HG02678 (cell line): ENCODE measurements around the gene LIFR.

Experiments used
- ATAC-seq: cut with Tn5 transposase; IDR thresholded peaks from one replicate; pipeline ENCODE4 v1.9.1; 2021; ENCODE audit warnings: mild to moderate bottlenecking, moderate library complexity; ENCODE audit not compliant: unreplicated experiment

Gene LIFR

DNA sequence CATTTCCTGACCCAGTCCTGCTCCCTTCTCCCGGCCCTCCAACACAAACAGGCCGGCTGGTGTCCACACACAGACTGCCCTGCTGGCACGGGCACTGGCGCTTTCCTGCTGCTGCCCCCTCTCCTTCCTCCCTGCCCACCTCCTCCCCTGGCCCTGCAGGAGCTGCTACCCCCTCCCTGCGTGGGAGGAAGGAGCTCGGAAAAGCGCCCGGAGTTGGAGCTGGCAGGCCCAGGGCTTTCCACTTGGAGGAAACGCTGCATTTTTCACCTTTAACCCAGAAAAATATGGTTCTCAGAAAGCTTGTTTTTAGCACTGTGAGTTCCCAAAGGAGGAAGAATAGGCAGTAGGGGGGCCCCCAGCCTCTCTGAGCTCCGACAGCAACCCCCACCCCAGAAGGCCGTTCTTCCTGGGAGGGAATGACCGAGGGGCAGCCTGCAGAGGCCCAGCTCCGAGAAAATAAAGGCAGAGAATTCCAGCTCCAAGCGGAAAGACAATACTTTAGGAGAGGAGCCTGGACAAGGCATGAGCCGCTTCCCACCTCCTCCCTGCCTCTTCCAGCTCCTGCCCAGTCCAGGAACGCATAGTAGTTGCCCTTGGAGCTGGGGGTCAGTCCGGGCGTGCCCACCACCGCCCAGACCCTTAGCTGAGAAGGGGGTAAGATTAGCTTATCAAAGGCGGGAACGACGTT is 88.9 kb downstream of the LIFR start:
- ATAC-seq, result no peak

DNA sequence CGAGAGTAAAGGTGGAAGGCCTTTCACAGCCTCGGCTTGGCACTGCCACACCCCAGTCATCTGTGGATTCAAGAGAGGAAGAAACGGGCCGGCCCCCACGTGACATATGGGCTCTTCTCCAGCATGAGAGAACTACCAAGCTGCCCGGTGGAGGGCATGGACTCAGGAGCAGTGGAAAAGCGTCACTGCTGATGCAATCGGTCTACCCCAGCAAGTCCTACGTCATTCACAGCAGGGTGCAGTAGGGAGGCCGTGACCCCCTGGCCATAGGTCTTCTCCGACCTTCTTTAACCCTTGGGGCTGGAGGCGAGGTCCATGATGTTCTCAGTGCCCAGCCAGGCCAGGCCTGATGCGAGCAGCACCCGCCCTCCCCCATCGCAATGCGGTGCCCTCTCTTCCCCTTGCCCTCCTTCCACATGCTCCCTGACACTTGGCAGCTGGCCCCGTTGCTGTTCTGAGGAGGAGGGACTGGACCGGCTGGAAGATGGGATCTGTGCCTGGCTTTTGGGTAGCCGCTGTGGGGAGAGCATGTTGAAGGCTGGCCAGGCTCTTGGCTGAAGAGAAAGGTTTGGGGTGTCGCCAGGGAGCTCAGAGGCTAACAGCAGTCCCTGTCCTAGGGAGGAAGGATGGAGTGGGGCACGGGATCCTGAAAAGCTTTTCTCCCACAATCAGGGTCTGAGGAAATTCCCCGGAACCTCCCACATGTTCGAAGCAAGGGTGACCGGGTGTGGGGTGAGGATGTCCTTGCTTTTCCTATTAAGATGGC is 89.8 kb downstream of the LIFR start:
- ATAC-seq, result no peak

DNA sequence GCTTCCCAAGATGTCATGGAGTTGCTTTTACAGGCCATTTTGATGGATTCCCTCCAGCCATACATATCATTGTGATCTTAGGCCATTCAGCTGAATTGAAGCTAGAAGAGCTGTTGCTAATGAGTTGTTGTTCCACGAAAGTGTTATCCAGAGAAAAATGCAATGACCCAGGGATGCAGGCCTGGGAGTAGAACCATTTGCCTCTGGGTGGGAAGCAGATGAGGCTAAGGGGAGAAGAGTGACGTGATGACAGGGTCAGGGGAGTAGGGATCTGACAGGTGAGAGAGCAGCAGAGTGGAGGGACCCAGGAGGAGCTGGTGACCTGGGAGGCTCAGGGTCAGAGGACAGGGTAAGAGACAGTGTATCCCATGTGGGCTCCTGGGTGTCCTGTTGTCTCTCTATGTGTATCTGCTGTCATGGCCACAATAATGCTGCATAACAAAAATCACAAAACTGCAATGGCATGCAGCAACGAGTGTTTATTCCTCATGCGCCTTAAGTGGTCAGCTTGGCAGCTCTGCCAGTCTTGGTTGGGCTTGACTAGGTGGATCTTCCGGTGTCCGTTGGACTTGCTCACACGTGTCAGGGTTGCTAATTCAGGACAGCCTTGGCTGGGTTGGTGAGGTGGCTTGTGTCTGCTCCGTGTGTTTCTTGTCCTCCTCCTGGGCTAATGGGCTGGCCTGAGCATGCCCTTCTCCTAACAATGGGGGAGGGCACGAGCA is 90.6 kb downstream of the LIFR start:
- no peak for ATAC-seq

DNA sequence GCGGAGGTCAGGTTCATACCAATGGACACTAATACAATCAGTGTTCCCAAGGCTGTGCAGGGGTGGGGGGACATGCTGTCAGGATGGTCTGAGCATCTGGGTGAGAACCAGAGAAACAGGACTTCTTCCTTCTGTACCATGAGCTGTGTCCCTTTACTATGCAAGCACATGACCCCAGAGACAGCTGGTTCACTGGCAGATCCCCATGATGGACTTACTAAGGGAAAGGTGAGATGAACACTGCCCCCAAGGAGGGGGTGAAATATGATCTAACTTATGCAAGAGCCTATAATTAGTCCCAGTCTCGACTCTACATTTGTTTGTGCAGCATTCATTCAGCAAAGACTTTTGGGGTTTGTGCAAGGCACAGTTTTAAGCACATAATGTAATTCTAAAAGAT is 91.4 kb downstream of the LIFR start:
- no peak for ATAC-seq

DNA sequence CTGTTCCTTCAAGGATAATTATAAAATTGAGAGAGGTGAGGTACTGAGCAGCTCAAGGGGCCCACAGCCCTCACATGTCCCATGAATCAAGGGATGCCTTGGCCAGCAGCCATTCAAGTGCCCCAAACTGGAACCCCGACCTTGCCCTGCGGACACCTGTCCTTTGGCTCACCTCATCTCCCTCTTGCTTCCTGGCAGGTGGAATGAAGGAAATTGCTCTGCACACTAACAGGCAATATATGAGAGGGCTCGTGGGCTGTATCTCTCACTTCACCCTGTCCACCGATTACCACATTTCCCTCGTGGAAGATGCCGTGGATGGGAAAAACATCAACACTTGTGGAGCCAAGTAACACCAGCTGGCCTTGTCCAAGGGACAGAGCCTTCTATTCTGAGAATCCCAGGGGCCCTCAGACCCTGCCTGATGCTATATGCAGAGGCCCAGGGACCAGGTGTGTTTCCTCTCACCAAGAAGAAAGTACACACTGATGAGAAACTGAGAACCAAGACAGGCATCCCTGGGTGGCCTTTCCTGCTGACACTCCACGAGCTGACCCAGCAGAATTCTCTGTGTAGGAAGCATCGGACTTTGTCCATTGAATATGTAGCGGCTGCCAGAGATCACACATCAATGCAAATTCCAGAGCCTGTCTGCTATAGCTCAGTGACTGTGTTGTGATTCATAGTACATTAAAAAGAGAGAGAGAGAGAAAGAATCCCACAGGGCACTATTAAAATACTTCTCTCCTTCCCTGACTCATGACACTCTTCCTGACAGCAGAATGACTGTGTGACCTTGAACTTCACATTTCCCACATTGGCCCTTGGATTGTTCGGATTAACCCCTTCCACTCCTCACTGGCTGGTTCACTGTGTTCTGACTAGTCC is 92.6 kb downstream of the LIFR start:
- ATAC-seq, result no peak

DNA sequence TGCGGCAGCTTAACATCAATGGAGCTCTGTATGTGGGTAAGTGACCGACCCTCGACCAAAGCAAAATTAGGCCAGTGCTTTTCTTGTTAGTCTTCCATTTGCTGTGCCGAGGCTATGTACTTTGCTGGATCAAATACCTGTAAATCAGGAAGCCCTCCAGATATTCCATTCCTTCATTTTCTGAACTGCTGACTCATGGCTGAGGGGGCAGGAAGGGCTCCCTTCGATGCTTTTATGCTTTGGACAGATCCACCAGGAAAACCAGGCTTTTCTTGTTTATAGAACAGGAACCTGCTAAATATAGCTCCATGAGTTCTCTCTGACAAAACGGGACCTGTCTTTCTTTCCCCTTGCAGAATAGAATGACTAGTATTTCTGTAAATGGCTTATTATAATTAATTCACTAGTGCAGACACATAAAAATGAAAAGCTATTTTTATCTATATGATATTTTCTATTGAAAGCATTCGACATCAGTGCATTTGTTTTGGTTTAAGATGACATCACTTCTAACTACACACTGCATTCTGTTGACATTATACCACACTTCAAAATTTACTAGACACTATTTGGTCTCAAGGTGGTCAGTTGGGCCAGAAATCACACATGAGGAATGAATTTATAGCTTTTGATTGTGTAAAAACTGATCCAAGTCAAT is 93.3 kb downstream of the LIFR start:
- ATAC-seq, result no peak

DNA sequence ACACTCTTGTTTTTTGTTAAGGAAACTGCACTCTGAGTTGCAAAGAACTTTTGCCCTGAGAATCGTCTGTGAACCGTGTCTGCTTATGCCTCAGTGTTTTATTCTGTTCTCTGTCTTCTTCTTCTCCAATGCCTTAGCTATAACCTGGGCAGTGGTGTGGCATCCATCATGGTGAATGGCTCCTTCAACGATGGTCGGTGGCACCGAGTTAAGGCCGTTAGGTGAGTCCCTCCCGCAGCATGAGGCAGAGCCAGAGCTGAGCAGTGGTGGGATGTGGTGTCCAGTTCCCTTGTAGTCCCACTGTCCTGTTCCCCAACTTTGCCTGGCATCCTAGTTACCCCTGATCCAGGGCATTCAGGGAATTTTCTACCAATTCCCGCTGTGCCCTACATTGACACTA is 98.3 kb downstream of the LIFR start:
- no peak for ATAC-seq

DNA sequence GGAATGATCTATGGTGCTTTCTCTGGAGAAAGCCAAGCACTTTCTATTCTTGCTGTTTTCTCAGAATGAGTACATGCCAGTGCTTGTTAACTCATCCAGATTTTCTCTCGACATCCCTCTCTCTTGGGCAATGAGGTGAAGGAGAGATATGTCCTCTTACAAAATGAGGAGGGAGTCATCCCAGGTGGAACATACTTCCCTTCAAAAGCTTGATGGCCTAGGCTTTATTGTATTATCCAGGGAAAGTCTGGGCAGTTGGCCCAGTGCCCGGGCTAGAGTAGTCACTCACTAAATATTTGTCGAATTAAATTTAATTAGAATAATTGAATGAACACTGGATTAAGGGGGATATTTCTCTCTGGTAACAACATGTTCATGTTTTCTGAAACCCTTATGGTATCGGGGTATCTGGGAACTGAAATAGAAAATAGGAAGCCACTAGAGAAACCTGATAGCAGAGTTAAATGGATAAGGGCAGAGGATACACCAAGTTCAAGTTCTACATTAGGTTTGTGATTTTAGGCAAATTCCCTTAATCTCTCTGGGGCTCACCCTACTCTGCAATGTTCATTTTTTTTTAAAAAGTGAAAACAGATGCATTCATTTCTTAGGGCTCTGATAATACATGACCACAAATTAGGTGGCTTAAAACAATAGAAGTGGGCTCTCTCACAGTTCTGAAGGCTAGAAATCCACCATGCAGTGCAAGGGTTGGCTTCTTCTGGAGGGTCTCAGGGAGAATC is 99.6 kb downstream of the LIFR start:
- no peak for ATAC-seq

DNA sequence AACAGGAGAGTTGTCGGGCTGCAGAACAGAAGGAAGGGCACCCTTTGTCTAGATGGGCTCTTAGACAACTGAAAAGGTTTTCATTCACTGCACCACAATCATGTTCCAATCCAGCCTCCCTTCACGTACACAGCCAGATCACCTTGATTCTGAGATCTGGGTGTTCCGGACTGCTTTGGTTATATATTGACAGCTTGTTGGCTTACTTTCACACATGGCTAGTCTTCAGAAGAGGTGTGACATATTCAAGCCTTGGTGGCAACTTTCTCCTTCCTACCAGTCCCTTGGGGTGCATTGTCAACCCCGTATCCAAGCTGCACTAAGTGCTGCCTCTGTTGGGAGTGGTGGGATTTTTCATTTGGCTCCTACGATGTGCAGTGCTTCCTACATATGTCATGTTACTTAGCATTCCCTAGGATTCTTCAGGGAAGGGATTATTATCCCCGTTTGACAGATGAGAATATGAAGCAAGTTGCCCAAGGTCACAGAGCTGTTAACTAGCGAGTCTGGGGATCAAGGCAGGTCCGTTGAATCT is 100.6 kb downstream of the LIFR start:
- peak; percentile 46 for ATAC-seq

DNA sequence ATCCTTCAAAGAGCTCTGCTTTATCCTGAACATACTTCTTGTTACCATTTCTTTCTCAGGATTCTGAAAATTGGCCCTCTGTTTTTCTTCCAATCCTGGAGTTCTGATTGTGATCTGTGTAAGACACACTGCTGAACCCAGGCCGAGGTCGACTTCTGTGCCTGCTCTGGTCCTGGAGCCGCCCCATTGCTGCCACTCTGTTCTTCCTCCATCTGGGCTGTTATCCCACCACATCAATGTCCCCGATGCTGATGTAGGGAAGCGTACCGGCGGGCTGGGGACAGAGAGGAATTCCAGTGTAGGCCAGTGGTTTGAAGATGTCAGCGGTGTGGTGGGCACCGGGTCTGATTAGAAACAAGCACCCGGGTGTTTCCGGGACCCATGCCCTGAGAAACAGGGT is 102.5 kb downstream of the LIFR start:
- ATAC-seq, result peak; percentile 6

DNA sequence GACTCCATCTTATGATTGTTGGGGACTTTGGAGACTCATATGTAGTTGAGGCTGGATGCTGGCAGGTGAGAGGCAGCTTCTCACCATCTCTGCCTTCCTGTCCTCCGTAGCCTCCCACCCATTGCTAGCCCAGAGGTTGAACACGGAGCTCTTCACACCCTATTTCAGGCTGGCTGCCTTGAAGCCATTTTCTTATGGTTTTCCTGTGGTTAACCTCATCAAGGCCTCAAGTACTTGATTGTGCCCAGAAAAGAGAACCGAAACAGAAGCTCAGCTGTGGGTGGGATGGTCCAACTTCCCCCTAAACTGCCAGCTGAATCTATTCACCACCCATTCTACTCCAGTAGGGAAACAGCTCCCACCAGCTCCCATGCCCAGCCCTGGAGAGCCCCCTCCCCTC is 102.9 kb downstream of the LIFR start:
- ATAC-seq, result peak; percentile 97

DNA sequence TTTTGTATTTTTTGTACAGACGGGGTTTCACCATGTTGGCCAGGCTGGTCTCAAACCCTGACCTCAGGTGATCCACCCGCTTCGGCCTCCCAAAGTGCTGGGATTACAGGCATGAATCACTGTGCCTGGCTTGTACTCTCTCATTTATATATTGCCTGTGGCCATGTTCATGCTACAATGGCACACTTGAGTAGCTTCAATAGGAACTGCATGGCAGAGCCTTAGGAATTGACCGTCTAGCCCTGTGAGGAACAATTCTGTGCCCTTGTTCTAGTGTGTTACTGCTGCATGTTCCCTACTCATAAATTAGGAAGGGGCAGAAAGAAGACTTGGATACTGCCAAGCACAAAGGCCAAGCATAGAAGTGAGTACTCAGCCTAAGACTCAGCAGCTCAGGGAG is 104.2 kb downstream of the LIFR start:
- no peak for ATAC-seq

DNA sequence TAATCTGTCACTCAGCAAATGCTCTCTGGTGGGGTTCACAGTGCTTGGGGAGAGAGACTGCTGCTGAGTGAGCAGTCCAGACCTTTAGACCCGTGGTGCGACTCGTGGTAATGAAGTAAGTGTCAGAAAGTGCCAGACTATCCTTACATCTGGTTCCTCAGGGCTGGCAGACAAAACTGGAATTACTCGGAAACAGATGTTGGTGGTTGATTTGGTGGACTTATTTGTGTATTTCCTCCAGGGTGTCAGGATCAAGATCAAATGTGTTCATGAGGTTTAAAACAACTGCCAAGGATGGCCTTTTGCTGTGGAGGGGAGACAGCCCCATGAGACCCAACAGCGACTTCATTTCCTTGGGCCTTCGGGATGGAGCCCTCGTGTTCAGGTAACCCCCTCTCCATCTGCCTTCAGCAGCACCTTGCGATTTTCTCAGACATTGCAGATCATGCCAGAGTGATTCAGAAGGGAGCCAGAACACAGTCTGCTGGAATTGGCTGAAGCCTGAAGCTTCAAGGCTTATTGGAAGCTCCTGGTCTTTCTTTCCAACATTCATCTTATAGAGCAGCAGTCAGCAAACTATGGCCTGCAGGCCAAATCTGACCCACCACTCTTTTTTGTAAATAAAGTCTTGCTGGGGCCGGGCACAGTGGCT is 105.2 kb downstream of the LIFR start:
- no peak for ATAC-seq

DNA sequence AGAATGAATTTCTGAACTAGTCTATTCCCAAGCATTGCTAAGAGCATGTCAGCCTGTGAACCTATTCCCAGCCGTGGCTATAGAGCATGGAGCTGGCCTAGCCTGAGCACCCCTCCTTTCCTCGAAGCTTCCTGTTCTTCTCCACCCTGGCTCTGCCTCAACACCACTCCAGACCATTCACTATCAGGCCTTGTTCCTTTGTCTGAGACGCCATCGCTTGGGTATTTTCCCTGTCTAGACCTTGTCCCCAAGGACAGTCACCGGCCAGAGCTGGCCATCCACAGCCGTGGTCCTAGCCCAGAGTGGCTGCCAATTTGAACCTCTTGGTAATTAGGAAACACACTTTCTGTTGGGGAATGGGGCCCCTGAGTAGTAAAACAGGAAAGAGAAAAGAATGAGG is 105.8 kb downstream of the LIFR start:
- no peak for ATAC-seq

DNA sequence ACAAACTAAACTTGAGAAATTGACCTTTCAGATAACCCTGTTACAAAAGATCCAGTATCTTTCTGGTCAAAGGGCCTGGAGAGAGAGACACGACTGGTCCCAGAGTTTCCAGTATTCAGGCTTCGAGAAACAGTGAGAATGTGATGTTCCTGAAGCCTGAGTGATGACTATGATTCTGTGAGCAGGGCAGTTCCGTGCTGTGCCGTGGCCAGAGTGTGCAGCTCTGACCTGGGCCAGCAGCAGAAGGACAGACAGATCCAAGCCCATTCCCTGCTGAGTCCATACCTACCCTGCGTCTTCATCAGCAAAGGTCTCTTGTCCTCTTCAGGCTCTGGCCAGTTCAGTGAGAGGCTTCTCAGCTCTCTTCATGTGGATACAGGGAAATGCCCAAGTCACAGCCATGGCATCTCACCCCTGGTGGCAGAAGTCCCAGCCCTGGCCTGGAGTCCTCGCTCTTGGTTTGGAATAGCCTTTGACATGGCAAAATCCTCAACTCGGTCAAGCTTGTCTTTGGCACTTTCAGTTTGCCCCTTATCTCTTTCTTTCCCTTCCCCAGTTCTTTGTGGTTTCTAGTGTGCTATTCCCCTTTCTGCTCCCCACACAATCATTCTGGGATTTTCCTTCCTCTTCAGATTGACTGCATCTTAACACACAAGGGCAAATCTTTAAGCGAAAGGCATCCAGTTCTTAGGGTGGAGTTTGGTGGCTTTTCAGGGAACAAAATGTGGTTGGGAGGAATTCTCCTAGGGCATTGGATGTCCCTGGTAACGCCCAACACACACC is 107.7 kb downstream of the LIFR start:
- ATAC-seq, result no peak

DNA sequence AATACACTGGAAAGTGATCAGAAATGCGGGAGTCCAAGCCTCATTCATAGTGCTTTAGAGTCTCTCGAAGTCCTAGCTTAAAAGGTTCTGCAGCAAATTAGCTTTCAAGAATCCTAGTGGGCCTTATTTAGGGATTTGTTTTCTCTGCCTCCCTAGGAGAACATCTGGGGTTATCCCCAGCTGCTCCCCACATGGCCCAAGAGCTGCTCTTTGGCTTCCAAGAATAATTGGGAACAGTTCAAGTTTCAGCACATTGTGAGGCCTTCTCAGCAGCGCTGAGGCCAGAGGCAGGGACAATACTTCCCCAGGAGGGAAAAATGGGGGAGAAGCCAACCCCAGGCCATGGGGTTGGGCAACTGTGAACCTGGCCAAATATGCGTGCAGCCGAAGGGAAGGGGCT is 108.7 kb downstream of the LIFR start:
- ATAC-seq, result no peak

DNA sequence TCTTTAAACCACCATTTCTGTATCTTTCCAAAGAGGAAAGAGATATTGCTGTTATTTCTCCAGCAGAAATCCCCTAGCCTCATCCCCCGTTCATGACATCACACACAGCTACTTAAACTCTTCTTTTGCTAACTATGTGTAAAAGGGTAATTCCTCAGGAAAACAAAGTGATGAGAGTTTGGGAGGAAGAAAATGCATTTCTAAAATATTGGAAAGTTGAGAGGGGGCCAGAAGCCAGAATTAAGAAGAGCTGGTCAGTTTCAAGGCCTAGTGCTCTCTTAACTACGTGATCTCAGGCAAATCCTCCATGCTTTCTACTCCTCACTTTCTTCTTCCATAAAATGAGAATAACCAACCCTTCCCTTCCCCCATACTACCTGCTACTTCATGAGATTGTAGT is 109.4 kb downstream of the LIFR start:
- no peak for ATAC-seq

DNA sequence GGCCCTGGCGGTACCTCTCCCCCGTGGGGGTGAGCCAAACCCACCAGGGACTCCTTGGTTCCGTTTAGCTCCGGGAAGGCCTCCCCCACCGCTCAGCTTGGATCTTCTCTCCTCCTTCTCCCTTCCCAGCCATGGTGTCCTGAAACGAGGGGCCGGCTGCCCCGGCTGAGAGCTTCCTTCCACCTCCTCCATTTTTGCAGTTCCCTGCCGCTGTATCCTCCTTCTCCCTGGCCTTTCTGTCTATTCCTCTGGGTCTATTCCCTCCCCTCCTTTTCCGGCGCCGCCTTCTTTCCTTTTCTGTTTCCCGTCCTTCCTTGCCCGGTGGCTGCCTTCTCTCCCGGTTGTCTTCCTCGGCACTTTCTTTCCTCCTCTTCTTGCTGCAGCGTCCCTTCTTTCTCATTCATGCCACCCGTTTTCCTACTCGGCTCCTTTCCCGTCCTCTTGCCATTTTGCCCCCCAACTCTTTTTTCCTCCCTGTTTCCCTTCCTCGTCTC is 110.4 kb downstream of the LIFR start:
- ATAC-seq, result no peak
